ENCODE results near the gene TRIM2.

The TRIM2 gene

DNA sequence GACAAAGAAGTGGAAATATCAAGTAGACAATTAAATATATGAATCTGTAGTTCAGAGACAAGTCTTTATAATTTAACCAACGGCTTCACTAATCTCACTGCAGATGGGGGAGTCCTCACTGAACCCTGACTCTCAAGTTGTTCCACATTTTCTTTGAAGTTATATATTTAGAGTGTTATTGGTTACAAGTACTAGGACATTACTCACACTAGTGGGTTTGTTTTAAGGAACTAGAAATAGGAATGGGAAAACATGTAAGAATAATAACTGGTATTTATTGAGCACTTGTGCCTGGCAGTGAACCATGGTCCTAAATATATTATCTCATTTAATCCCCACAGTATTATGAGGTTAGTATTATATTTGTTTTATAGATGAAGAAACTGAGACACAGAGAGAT is 162.2 kb downstream of the TRIM2 start:
- no peaks in the 10 kb centered on the region for H3K27me3 ChIP-seq (replicated peaks in 2 of 5; ENCODE audit: control insufficient read depth in 4 of 5, insufficient read depth in 5 of 5, low read length in 4 of 5)
- H3K4me1 ChIP-seq (ENCODE audit: control extremely low read depth in 1 of 4, control insufficient read depth in 4 of 4, insufficient read depth in 4 of 4, low read length in 3 of 4), result no peaks in the 10 kb centered on the region
- WGBS (ENCODE audit: insufficient coverage), result no CpG with 5 or more reads among the region's 1 CpG
- no peak for DNase-seq
- H3K36me3 ChIP-seq (ENCODE audit: control insufficient read depth in 4 of 4, insufficient read depth in 4 of 4, low read length in 3 of 4), result peaks cover 4 to 47% (median 12%) of the 10 kb centered on the region in 4 experiments
- no peak overlapping the region for H3K4me3 ChIP-seq (ENCODE audit: control insufficient read depth in 1 of 7, extremely low read depth in 1 of 7, insufficient read depth in 4 of 7, low read depth in 2 of 7, low read length in 6 of 7)
- H3K9me3 ChIP-seq (ENCODE audit: control extremely low read depth in 1 of 5, control insufficient read depth in 4 of 5, insufficient read depth in 2 of 5, low read depth in 1 of 5, low read length in 4 of 5), result peaks cover 0 to 2% (median 0%) of the 10 kb centered on the region in 5 experiments
- ChIA-PET CTCF (no interaction called here), POLR2A (no interaction called here)
- no peak overlapping the region for H3K27ac ChIP-seq (ENCODE audit: insufficient read depth in 1 of 2, low read depth in 1 of 2, low read length in 2 of 2, poor library complexity in 1 of 2, severe bottlenecking in 2 of 2)

- WGBS (ENCODE audit: insufficient coverage), result 100% methylated on average over 1 of the region's 1 CpG
- CTCF ChIA-PET, result no interaction called here
- H3K27me3 ChIP-seq (replicated peaks in 2 of 5; ENCODE audit: control insufficient read depth in 4 of 5, insufficient read depth in 5 of 5, low read length in 4 of 5), result no peaks in the 10 kb centered on the region
- peaks cover 0 to 5% (median 0%) of the 10 kb centered on the region in 5 experiments for H3K9me3 ChIP-seq (ENCODE audit: control extremely low read depth in 1 of 5, control insufficient read depth in 4 of 5, insufficient read depth in 2 of 5, low read depth in 1 of 5, low read length in 4 of 5)
- no peak for DNase-seq
- H3K27ac ChIP-seq (ENCODE audit: insufficient read depth in 1 of 2, low read depth in 1 of 2, low read length in 2 of 2, poor library complexity in 1 of 2, severe bottlenecking in 2 of 2), result no peak overlapping the region
- no peaks in the 10 kb centered on the region for H3K4me1 ChIP-seq (ENCODE audit: control extremely low read depth in 1 of 4, control insufficient read depth in 4 of 4, insufficient read depth in 4 of 4, low read length in 3 of 4)
- POLR2A ChIA-PET, result no interaction called here
- H3K4me3 ChIP-seq (ENCODE audit: control insufficient read depth in 1 of 7, extremely low read depth in 1 of 7, insufficient read depth in 4 of 7, low read depth in 2 of 7, low read length in 6 of 7), result no peak overlapping the region
- peaks cover 4 to 53% (median 15%) of the 10 kb centered on the region in 4 experiments for H3K36me3 ChIP-seq (ENCODE audit: control insufficient read depth in 4 of 4, insufficient read depth in 4 of 4, low read length in 3 of 4)
These were observed 162.8 kb downstream of the TRIM2 start for GRCh38 chr4:153367092-153367491.

DNA sequence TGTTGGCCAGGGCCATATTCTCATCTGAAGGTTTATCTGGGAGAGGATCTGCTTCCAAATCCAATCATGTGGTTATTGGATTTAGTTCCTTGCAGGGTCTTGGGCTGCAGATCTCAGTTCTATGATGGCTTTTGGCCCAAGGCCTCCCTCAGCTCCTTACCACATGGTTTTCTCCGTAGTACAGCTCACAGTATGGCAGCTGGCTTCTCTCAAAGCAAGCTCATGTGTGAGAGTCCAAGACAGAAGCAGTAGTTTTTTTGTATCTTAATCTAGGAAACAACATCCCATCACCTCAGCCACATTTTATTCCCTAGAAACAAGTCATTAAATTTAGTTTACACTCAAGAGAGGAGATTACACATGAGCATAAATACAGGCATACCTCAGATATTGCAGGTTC is 164.8 kb downstream of the TRIM2 start:
- WGBS (ENCODE audit: insufficient coverage), result 100% methylated on average over 1 of the region's 1 CpG
- POLR2A ChIA-PET, result no interaction called here
- Histone ChIP-seq H3K27ac (ENCODE audit: insufficient read depth in 1 of 2, low read depth in 1 of 2, low read length in 2 of 2, poor library complexity in 1 of 2, severe bottlenecking in 2 of 2) (no peak overlapping the region), H3K9me3 (ENCODE audit: control extremely low read depth in 1 of 5, control insufficient read depth in 4 of 5, insufficient read depth in 2 of 5, low read depth in 1 of 5, low read length in 4 of 5) (peaks cover 0 to 17% (median 3%) of the 10 kb centered on the region in 5 experiments), H3K4me1 (ENCODE audit: control extremely low read depth in 1 of 4, control insufficient read depth in 4 of 4, insufficient read depth in 4 of 4, low read length in 3 of 4) (no peaks in the 10 kb centered on the region), H3K4me3 (ENCODE audit: control insufficient read depth in 1 of 7, extremely low read depth in 1 of 7, insufficient read depth in 4 of 7, low read depth in 2 of 7, low read length in 6 of 7) (no peak overlapping the region), H3K36me3 (ENCODE audit: control insufficient read depth in 4 of 4, insufficient read depth in 4 of 4, low read length in 3 of 4) (peaks cover 4 to 47% (median 18%) of the 10 kb centered on the region in 4 experiments), H3K27me3 (replicated peaks in 2 of 5; ENCODE audit: control insufficient read depth in 4 of 5, insufficient read depth in 5 of 5, low read length in 4 of 5) (no peaks in the 10 kb centered on the region)
- CTCF ChIA-PET, result interaction anchor here (1.0 kb wide), 1 partner anchor 14 kb away, joined by 3 read pairs; no protein-coding TSS in a partner anchor
- no peak for DNase-seq

- ChIA-PET CTCF (interaction anchor here (1.0 kb wide), 1 partner anchor 10 kb away, joined by 4 read pairs; no protein-coding TSS in a partner anchor), POLR2A (no interaction called here)
- 100% methylated on average over 2 of the region's 6 CpGs for WGBS (ENCODE audit: insufficient coverage)
- H3K4me3 ChIP-seq (ENCODE audit: control insufficient read depth in 1 of 7, extremely low read depth in 1 of 7, insufficient read depth in 4 of 7, low read depth in 2 of 7, low read length in 6 of 7), result no peak overlapping the region
- no peaks in the 10 kb centered on the region for H3K27me3 ChIP-seq (replicated peaks in 2 of 5; ENCODE audit: control insufficient read depth in 4 of 5, insufficient read depth in 5 of 5, low read length in 4 of 5)
- peaks cover 0 to 17% (median 3%) of the 10 kb centered on the region in 5 experiments for H3K9me3 ChIP-seq (ENCODE audit: control extremely low read depth in 1 of 5, control insufficient read depth in 4 of 5, insufficient read depth in 2 of 5, low read depth in 1 of 5, low read length in 4 of 5)
- no peaks in the 10 kb centered on the region for H3K4me1 ChIP-seq (ENCODE audit: control extremely low read depth in 1 of 4, control insufficient read depth in 4 of 4, insufficient read depth in 4 of 4, low read length in 3 of 4)
- no peak overlapping the region for H3K27ac ChIP-seq (ENCODE audit: insufficient read depth in 1 of 2, low read depth in 1 of 2, low read length in 2 of 2, poor library complexity in 1 of 2, severe bottlenecking in 2 of 2)
- DNase-seq, result no peak
- H3K36me3 ChIP-seq (ENCODE audit: control insufficient read depth in 4 of 4, insufficient read depth in 4 of 4, low read length in 3 of 4), result peaks cover 4 to 41% (median 18%) of the 10 kb centered on the region in 4 experiments
These were observed 167.5 kb downstream of the TRIM2 start for GRCh38 chr4:153371701-153372234.

DNA sequence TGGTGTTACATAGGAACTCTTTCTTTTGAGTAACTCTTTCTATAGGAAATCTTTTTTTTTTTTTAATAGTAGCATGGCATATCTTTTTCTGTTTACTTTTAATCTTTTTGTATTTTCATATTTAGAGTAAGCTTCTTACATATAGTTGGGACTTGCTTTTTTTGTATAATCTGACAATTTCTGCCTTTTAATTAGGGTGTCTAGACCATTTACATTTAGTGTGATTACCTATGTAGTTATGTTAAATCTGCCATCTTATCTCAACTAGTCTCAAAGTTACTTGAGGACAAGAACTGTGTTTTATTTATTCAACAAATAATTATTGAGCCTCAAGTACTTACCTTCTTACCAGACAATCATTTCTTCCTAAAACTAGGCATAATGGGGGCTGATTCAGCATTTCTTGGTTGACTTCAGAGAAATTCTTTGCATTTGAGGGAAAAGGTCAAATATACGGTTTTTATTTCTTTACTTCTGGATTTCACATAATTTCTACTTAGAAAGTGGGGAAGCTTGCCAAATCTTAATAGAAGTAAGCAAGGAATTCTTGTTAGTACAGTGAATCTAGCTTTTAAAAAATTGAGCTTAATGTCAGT is 168.8 kb downstream of the TRIM2 start:
- H3K36me3 ChIP-seq (ENCODE audit: control insufficient read depth in 4 of 4, insufficient read depth in 4 of 4, low read length in 3 of 4), result peaks cover 4 to 41% (median 16%) of the 10 kb centered on the region in 4 experiments
- peaks cover 0 to 17% (median 3%) of the 10 kb centered on the region in 5 experiments for H3K9me3 ChIP-seq (ENCODE audit: control extremely low read depth in 1 of 5, control insufficient read depth in 4 of 5, insufficient read depth in 2 of 5, low read depth in 1 of 5, low read length in 4 of 5)
- CTCF ChIA-PET, result interaction anchor here (0.5 kb wide), 1 partner anchor 24 kb away, joined by 4 read pairs; no protein-coding TSS in a partner anchor
- H3K4me1 ChIP-seq (ENCODE audit: control extremely low read depth in 1 of 4, control insufficient read depth in 4 of 4, insufficient read depth in 4 of 4, low read length in 3 of 4), result no peaks in the 10 kb centered on the region
- no peaks in the 10 kb centered on the region for H3K27me3 ChIP-seq (replicated peaks in 2 of 5; ENCODE audit: control insufficient read depth in 4 of 5, insufficient read depth in 5 of 5, low read length in 4 of 5)
- DNase-seq, result no peak
- POLR2A ChIA-PET, result no interaction called here
- H3K27ac ChIP-seq (ENCODE audit: insufficient read depth in 1 of 2, low read depth in 1 of 2, low read length in 2 of 2, poor library complexity in 1 of 2, severe bottlenecking in 2 of 2), result no peak overlapping the region
- no CpG with 5 or more reads among the region's 1 CpG for WGBS (ENCODE audit: insufficient coverage)
- no peak overlapping the region for H3K4me3 ChIP-seq (ENCODE audit: control insufficient read depth in 1 of 7, extremely low read depth in 1 of 7, insufficient read depth in 4 of 7, low read depth in 2 of 7, low read length in 6 of 7)

DNA sequence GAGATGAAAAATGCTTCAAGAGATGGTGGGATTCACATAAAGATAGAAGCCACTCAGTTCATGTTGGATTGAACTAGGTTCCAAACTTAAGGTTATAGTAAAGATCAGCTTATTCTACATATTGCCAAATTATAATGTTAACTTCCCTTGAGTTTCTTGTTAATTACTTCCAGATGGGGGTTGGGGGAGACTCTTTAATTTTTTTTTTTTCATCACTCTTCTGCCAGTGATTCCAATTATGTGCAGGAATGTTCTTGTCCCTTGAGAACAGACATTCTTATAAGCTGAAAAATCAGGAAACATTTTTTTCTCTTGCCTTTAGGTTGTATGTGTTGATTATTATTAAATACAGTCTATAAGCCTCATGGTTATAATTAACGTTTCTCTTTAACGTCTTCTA is 170.2 kb downstream of the TRIM2 start:
- Histone ChIP-seq H3K36me3 (ENCODE audit: control insufficient read depth in 4 of 4, insufficient read depth in 4 of 4, low read length in 3 of 4) (peaks cover 0 to 29% (median 16%) of the 10 kb centered on the region in 4 experiments), H3K4me1 (ENCODE audit: control extremely low read depth in 1 of 4, control insufficient read depth in 4 of 4, insufficient read depth in 4 of 4, low read length in 3 of 4) (no peaks in the 10 kb centered on the region), H3K9me3 (ENCODE audit: control extremely low read depth in 1 of 5, control insufficient read depth in 4 of 5, insufficient read depth in 2 of 5, low read depth in 1 of 5, low read length in 4 of 5) (peaks cover 0 to 17% (median 3%) of the 10 kb centered on the region in 5 experiments), H3K4me3 (ENCODE audit: control insufficient read depth in 1 of 7, extremely low read depth in 1 of 7, insufficient read depth in 4 of 7, low read depth in 2 of 7, low read length in 6 of 7) (no peak overlapping the region), H3K27ac (ENCODE audit: insufficient read depth in 1 of 2, low read depth in 1 of 2, low read length in 2 of 2, poor library complexity in 1 of 2, severe bottlenecking in 2 of 2) (no peak overlapping the region), H3K27me3 (replicated peaks in 2 of 5; ENCODE audit: control insufficient read depth in 4 of 5, insufficient read depth in 5 of 5, low read length in 4 of 5) (no peaks in the 10 kb centered on the region)
- WGBS (ENCODE audit: insufficient coverage), result no CpG with 5 or more reads among the region's 2 CpGs
- ChIA-PET CTCF (interaction anchor here (1.2 kb wide), 1 partner anchor 10 kb away, joined by 4 read pairs; no protein-coding TSS in a partner anchor), POLR2A (no interaction called here)
- no peak for DNase-seq

DNA sequence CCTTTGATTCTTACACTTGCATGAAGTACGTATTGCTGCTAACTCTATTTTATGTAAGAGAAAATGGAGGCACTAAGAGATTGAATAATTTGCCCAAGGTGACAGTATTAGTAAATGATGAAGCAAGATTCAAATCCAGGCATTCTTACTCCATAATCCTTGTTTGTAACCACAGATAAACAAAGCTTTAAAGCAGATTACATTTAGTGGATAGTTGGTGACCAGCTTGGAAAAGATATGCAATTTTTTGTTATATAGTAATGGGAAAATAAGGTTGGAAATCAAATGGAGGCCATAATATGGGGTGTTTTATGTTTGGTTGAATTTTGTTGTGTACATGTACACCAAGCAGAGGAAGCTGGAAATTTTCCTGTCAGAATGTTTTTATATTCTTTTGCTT is 171.1 kb downstream of the TRIM2 start:
- ChIA-PET CTCF (interaction anchor here (1.5 kb wide), 1 partner anchor 26 kb away, joined by 3 read pairs; no protein-coding TSS in a partner anchor), POLR2A (no interaction called here)
- H3K9me3 ChIP-seq (ENCODE audit: control extremely low read depth in 1 of 5, control insufficient read depth in 4 of 5, insufficient read depth in 2 of 5, low read depth in 1 of 5, low read length in 4 of 5), result peaks cover 0 to 17% (median 3%) of the 10 kb centered on the region in 5 experiments

More for the DNA sequence above, 171.1 kb downstream of the TRIM2 start:
- no peak for DNase-seq
- Histone ChIP-seq H3K4me3 (ENCODE audit: control insufficient read depth in 1 of 7, extremely low read depth in 1 of 7, insufficient read depth in 4 of 7, low read depth in 2 of 7, low read length in 6 of 7) (no peak overlapping the region), H3K36me3 (ENCODE audit: control insufficient read depth in 4 of 4, insufficient read depth in 4 of 4, low read length in 3 of 4) (peaks cover 0 to 21% (median 14%) of the 10 kb centered on the region in 4 experiments), H3K4me1 (ENCODE audit: control extremely low read depth in 1 of 4, control insufficient read depth in 4 of 4, insufficient read depth in 4 of 4, low read length in 3 of 4) (no peaks in the 10 kb centered on the region), H3K27ac (ENCODE audit: insufficient read depth in 1 of 2, low read depth in 1 of 2, low read length in 2 of 2, poor library complexity in 1 of 2, severe bottlenecking in 2 of 2) (no peak overlapping the region), H3K27me3 (replicated peaks in 2 of 5; ENCODE audit: control insufficient read depth in 4 of 5, insufficient read depth in 5 of 5, low read length in 4 of 5) (no peaks in the 10 kb centered on the region)
- WGBS (ENCODE audit: insufficient coverage), result no CpG with 5 or more reads among the region's 1 CpG

Data from common myeloid progenitor, CD34-positive (primary cell).